OCI-LY1 (cell line): Measurements from ENCODE around the gene USP15.

ENCODE experiments used
- H2AFZ ChIP-seq: fragments of 200-600 bp; sonication (generic), shearing (Covaris generic); 2 replicates; pipeline ENCODE4 v1.6.0; 2014; ENCODE audit warnings: antibody characterized with exemption, mild to moderate bottlenecking, low read length
- H3F3A ChIP-seq: fragments of 200-600 bp; sonication (generic), shearing (Covaris generic); 2 replicates; pipeline ENCODE4 v1.6.0; 2014; ENCODE audit warnings: mild to moderate bottlenecking, antibody characterized with exemption, low read length, moderate library complexity; ENCODE audit not compliant: insufficient read depth
- H3K27ac ChIP-seq: fragments of 200-600 bp; sonication (generic); 2 replicates; pipeline ENCODE4 v1.5.1; 2014; ENCODE audit warnings: low read length, mixed run types, mild to moderate bottlenecking, low read depth; ENCODE audit not compliant: poor library complexity, severe bottlenecking
- H3K27me3 ChIP-seq: fragments of 200-600 bp; sonication (generic); 2 replicates; pipeline ENCODE4 v1.6.0; 2014; ENCODE audit warnings: antibody characterized with exemption, mild to moderate bottlenecking, low read length, moderate library complexity; ENCODE audit not compliant: insufficient read depth
- H3K36me3 ChIP-seq: fragments of 200-600 bp; sonication (generic); 2 replicates; pipeline ENCODE4 v1.6.1; 2014; ENCODE audit warnings: mild to moderate bottlenecking, antibody characterized with exemption, low read length, moderate library complexity, mixed read lengths; ENCODE audit not compliant: insufficient read depth
- H3K4me1 ChIP-seq: fragments of 200-600 bp; sonication (generic); 2 replicates; pipeline ENCODE4 v1.5.1; 2014; ENCODE audit warnings: mild to moderate bottlenecking, low read length, moderate library complexity; ENCODE audit not compliant: insufficient read depth, severe bottlenecking
- H3K4me2 ChIP-seq: fragments of 200-600 bp; sonication (generic), shearing (Covaris generic); 2 replicates; pipeline ENCODE4 v1.6.1; 2014; ENCODE audit warnings: low read length
- H3K4me3 ChIP-seq: fragments of 200-600 bp; sonication (generic); 2 replicates; pipeline ENCODE4 v1.5.1; 2014; ENCODE audit warnings: low read length, low read depth, mild to moderate bottlenecking, mixed read lengths; ENCODE audit not compliant: poor library complexity, severe bottlenecking
- H3K79me2 ChIP-seq: fragments of 200-600 bp; shearing (Covaris generic); 2 replicates; pipeline ENCODE4 v1.6.1; 2016; ENCODE audit warnings: mixed run types, low read length, mixed read lengths; ENCODE audit not compliant: insufficient read depth
- H3K9ac ChIP-seq: fragments of 200-600 bp; sonication (generic), shearing (Covaris generic); 2 replicates; pipeline ENCODE4 v1.6.1; 2014; ENCODE audit warnings: mild to moderate bottlenecking, low read length, mixed read lengths
- H3K9me2 ChIP-seq: fragments of 200-600 bp; sonication (generic), shearing (Covaris generic); 2 replicates; pipeline ENCODE4 v1.6.1; 2014; ENCODE audit warnings: low read depth, mild to moderate bottlenecking, low read length, mixed read lengths
- H3K9me3 ChIP-seq: fragments of 200-600 bp; shearing (Covaris generic); 2 replicates; pipeline ENCODE4 v1.6.1; 2014; ENCODE audit warnings: low read length, mixed read lengths
- H4K20me1 ChIP-seq: fragments of 200-600 bp; sonication (generic), shearing (Covaris generic); 2 replicates; pipeline ENCODE4 v1.6.0; 2016; ENCODE audit warnings: mild to moderate bottlenecking, low read length; ENCODE audit not compliant: insufficient read depth
- CTCF ChIP-seq: fragments of 200-600 bp; sonication (generic), shearing (Covaris generic); IDR thresholded peaks from 2 replicates; pipeline ENCODE4 v1.5.1; 2017; ENCODE audit warnings: mild to moderate bottlenecking, antibody characterized with exemption, low read length, moderate library complexity, mixed read lengths
- EZH2 ChIP-seq: fragments of 200-600 bp; sonication (generic), shearing (Covaris generic); IDR thresholded peaks from 2 replicates; pipeline ENCODE4 v1.8.0; 2017; ENCODE audit warnings: borderline replicate concordance, mixed run types, mild to moderate bottlenecking, antibody characterized with exemption, low read length, moderate library complexity, mixed read lengths

USP15 gene

GRCh38 chr12:62345667-62346066, 85.5 kb downstream of the USP15 start:
- H2AFZ ChIP-seq = no peak overlapping the region
- no peak overlapping the region for H3K27ac ChIP-seq
- TF ChIP-seq EZH2 (no peak), CTCF (no peak)
- no peaks in the 10 kb centered on the region for H3F3A ChIP-seq
- H3K9me3 ChIP-seq = no peaks in the 10 kb centered on the region
- H3K36me3 ChIP-seq = peaks cover 29% of the 10 kb centered on the region
- H3K9ac ChIP-seq = no peak overlapping the region
- no peaks in the 10 kb centered on the region for H3K79me2 ChIP-seq
- H3K9me2 ChIP-seq = no peaks in the 10 kb centered on the region
- no peaks in the 10 kb centered on the region for H3K4me1 ChIP-seq
- H3K27me3 ChIP-seq = no peaks in the 10 kb centered on the region
- H3K4me2 ChIP-seq = no peak overlapping the region
- H4K20me1 ChIP-seq = no peaks in the 10 kb centered on the region
- H3K4me3 ChIP-seq = no peak overlapping the region

- Histone ChIP-seq H3K9ac (no peak overlapping the region), H4K20me1 (no peaks in the 10 kb centered on the region), H3K27ac (no peak overlapping the region), H3K4me3 (no peak overlapping the region), H3K4me1 (no peaks in the 10 kb centered on the region), H3K9me2 (no peaks in the 10 kb centered on the region), H3K4me2 (no peak overlapping the region), H3K9me3 (no peaks in the 10 kb centered on the region), H3K27me3 (no peaks in the 10 kb centered on the region), H2AFZ (no peak overlapping the region), H3F3A (no peaks in the 10 kb centered on the region), H3K36me3 (peaks cover 30% of the 10 kb centered on the region), H3K79me2 (no peaks in the 10 kb centered on the region)
- TF ChIP-seq CTCF (no peak), EZH2 (no peak)
Observed at GRCh38 chr12:62346817-62347216, 86.6 kb downstream of the USP15 start.

- Histone ChIP-seq H3K27ac (no peak overlapping the region), H3K9me2 (no peaks in the 10 kb centered on the region), H3K4me3 (no peak overlapping the region), H3K36me3 (peaks cover 20% of the 10 kb centered on the region), H4K20me1 (no peaks in the 10 kb centered on the region), H2AFZ (no peak overlapping the region), H3F3A (no peaks in the 10 kb centered on the region), H3K27me3 (no peaks in the 10 kb centered on the region), H3K4me2 (no peak overlapping the region), H3K79me2 (no peaks in the 10 kb centered on the region), H3K4me1 (no peaks in the 10 kb centered on the region), H3K9me3 (no peaks in the 10 kb centered on the region), H3K9ac (no peak overlapping the region)
- no peak for TF ChIP-seq EZH2
- no peak for TF ChIP-seq CTCF
Observed at GRCh38 chr12:62347922-62348650, 87.9 kb downstream of the USP15 start.
